Parathyroid adenoma (tissue), 2 donors: ENCODE results near the gene NBAS.

Experiments used
- H2AFZ ChIP-seq: fragments of 300-600 bp; sonication (generic); one replicate; pipeline ENCODE4 v1.7.0; 2017; ENCODE audit warnings: antibody characterized with exemption, mild to moderate bottlenecking
- H3K27ac ChIP-seq: fragments of 300-600 bp; sonication (generic); one replicate; pipeline ENCODE4 v1.7.0; 2017
- H3K27me3 ChIP-seq: fragments of 300-600 bp; sonication (generic); one replicate; pipeline ENCODE4 v1.7.0; 2017; ENCODE audit warnings: low read length; ENCODE audit not compliant: control insufficient read depth, insufficient read depth
- H3K36me3 ChIP-seq: fragments of 300-600 bp; sonication (generic); one replicate; pipeline ENCODE4 v1.7.0; 2017; ENCODE audit warnings: low read length; ENCODE audit not compliant: control insufficient read depth, insufficient read depth
- H3K4me1 ChIP-seq: fragments of 300-600 bp; sonication (generic); one replicate; pipeline ENCODE4 v1.7.0; 2017; ENCODE audit warnings: control low read depth
- H3K4me2 ChIP-seq: fragments of 300-600 bp; sonication (generic); one replicate; pipeline ENCODE4 v1.7.0; 2017; ENCODE audit warnings: low read length
- H3K4me3 ChIP-seq: fragments of 300-600 bp; sonication (generic); one replicate; pipeline ENCODE4 v1.7.0; 2017; ENCODE audit warnings: low read depth, low read length
- H3K79me2 ChIP-seq: fragments of 300-600 bp; sonication (generic); one replicate; pipeline ENCODE4 v1.7.0; 2017; ENCODE audit warnings: control low read depth
- H3K9ac ChIP-seq: fragments of 300-600 bp; sonication (generic); one replicate; pipeline ENCODE4 v1.7.0; 2017; ENCODE audit warnings: mild to moderate bottlenecking
- H3K9me3 ChIP-seq: fragments of 300-600 bp; sonication (generic); one replicate; pipeline ENCODE4 v1.7.0; 2017; ENCODE audit warnings: low read length; ENCODE audit not compliant: control insufficient read depth
- CTCF ChIP-seq: fragments of 300-600 bp; sonication (generic); IDR thresholded peaks from one replicate; pipeline ENCODE4 v1.7.0; 2017; ENCODE audit warnings: antibody characterized with exemption, mild to moderate bottlenecking
- donor health status: primary hyperparathyroidism.

The NBAS gene

GRCh38 chr2:15238028-15238427 is 323.1 kb downstream of the NBAS start:
- no peak for TF ChIP-seq CTCF
- H3K4me1 ChIP-seq: no peaks in the 10 kb centered on the region
- no peaks in the 10 kb centered on the region for H3K79me2 ChIP-seq
- no peak overlapping the region for H3K9ac ChIP-seq
- H3K4me2 ChIP-seq: no peak overlapping the region
- H3K27ac ChIP-seq: no peak overlapping the region
- H2AFZ ChIP-seq: no peak overlapping the region
- H3K4me3 ChIP-seq: no peak overlapping the region
- H3K9me3 ChIP-seq: no peaks in the 10 kb centered on the region
- H3K36me3 ChIP-seq: no peaks in the 10 kb centered on the region
- no peaks in the 10 kb centered on the region for H3K27me3 ChIP-seq

- TF ChIP-seq CTCF: no peak
- H3K27me3 ChIP-seq: no peaks in the 10 kb centered on the region
- H3K36me3 ChIP-seq: no peaks in the 10 kb centered on the region
- no peaks in the 10 kb centered on the region for H3K4me1 ChIP-seq
- no peak overlapping the region for H3K4me2 ChIP-seq
- H3K9ac ChIP-seq: no peak overlapping the region
- H3K9me3 ChIP-seq: no peaks in the 10 kb centered on the region
- no peak overlapping the region for H3K4me3 ChIP-seq
- no peak overlapping the region for H2AFZ ChIP-seq
- H3K27ac ChIP-seq: no peak overlapping the region
- H3K79me2 ChIP-seq: no peaks in the 10 kb centered on the region
These were observed 330.4 kb downstream of the NBAS start for GRCh38 chr2:15230599-15231192.

GRCh38 chr2:15226661-15227060 is 334.5 kb downstream of the NBAS start:
- H3K4me3 ChIP-seq: no peak overlapping the region

GRCh38 chr2:15225131-15225530 is 336.0 kb downstream of the NBAS start:
- Histone ChIP-seq H3K9me3 (no peaks in the 10 kb centered on the region), H2AFZ (no peak overlapping the region), H3K27ac (no peak overlapping the region), H3K4me3 (no peak overlapping the region), H3K36me3 (no peaks in the 10 kb centered on the region), H3K27me3 (no peaks in the 10 kb centered on the region), H3K79me2 (no peaks in the 10 kb centered on the region), H3K9ac (no peak overlapping the region), H3K4me2 (no peak overlapping the region), H3K4me1 (no peaks in the 10 kb centered on the region)
- TF ChIP-seq CTCF: no peak

More at GRCh38 chr2:15226661-15227060, 334.5 kb downstream of the NBAS start:
- no peaks in the 10 kb centered on the region for H3K4me1 ChIP-seq
- TF ChIP-seq CTCF: no peak
- no peak overlapping the region for H2AFZ ChIP-seq
- H3K4me2 ChIP-seq: no peak overlapping the region
- H3K9ac ChIP-seq: no peak overlapping the region
- H3K9me3 ChIP-seq: no peaks in the 10 kb centered on the region
- H3K79me2 ChIP-seq: no peaks in the 10 kb centered on the region
- H3K27ac ChIP-seq: no peak overlapping the region
- no peaks in the 10 kb centered on the region for H3K27me3 ChIP-seq
- no peaks in the 10 kb centered on the region for H3K36me3 ChIP-seq

- no peaks in the 10 kb centered on the region for H3K36me3 ChIP-seq
- H3K9ac ChIP-seq: no peak overlapping the region
- no peak overlapping the region for H3K4me2 ChIP-seq
- H3K27me3 ChIP-seq: no peaks in the 10 kb centered on the region
- no peak overlapping the region for H2AFZ ChIP-seq
- no peaks in the 10 kb centered on the region for H3K79me2 ChIP-seq
- H3K9me3 ChIP-seq: no peaks in the 10 kb centered on the region
- H3K4me1 ChIP-seq: no peaks in the 10 kb centered on the region
- H3K27ac ChIP-seq: no peak overlapping the region
- no peak for TF ChIP-seq CTCF
- H3K4me3 ChIP-seq: no peak overlapping the region
These were observed 336.5 kb downstream of the NBAS start for GRCh38 chr2:15224641-15225040.
